OCI-LY3 (cell line): ENCODE results near the gene GRIK4.

Experiments
- H2AFZ ChIP-seq: fragments of 200-600, 300-600 bp; shearing (Covaris generic); 2 replicates; pipeline ENCODE4 v1.6.0; 2014; ENCODE audit warnings: antibody characterized with exemption, low read depth, low read length
- H3K27ac ChIP-seq: fragments of 200-600, 300-600 bp; sonication (generic); 2 replicates; pipeline ENCODE4 v1.5.1; 2014; ENCODE audit warnings: mild to moderate bottlenecking, low read length, moderate library complexity, mixed read lengths
- H3K27me3 ChIP-seq: fragments of 200-600, 300-600 bp; sonication (generic); 2 replicates; pipeline ENCODE4 v1.6.1; 2014; ENCODE audit warnings: low read depth, low read length, mixed read lengths
- H3K36me3 ChIP-seq: fragments of 200-600, 300-600 bp; sonication (generic); replicated peaks from 2 replicates; pipeline ENCODE3; 2014; ENCODE audit warnings: low read depth, low read length, mixed read lengths
- H3K4me1 ChIP-seq: fragments of 300-600, 200-600 bp; sonication (generic); 2 replicates; pipeline ENCODE4 v1.6.1; 2014; ENCODE audit warnings: low read length, mixed read lengths
- H3K4me2 ChIP-seq: fragments of 200-600, 300-600 bp; sonication (generic); 2 replicates; pipeline ENCODE4 v1.6.1; 2014; ENCODE audit warnings: low read length, mixed read lengths
- H3K4me3 ChIP-seq: fragments of 300-600, 200-600 bp; sonication (generic); 2 replicates; pipeline ENCODE4 v1.5.1; 2014; ENCODE audit warnings: antibody characterized with exemption, mild to moderate bottlenecking, low read length, moderate library complexity
- H3K79me2 ChIP-seq: fragments of 300-600, 200-600 bp; shearing (Covaris generic); 2 replicates; pipeline ENCODE4 v1.6.1; 2014; ENCODE audit warnings: mild to moderate bottlenecking, low read length, mixed read lengths
- H3K9ac ChIP-seq: fragments of 300-600, 200-600 bp; shearing (Covaris generic); 2 replicates; pipeline ENCODE4 v1.6.0; 2014; ENCODE audit warnings: mild to moderate bottlenecking, low read length, moderate library complexity
- H3K9me3 ChIP-seq: fragments of 200-600, 300-600 bp; shearing (Covaris generic); 2 replicates; pipeline ENCODE4 v1.6.1; 2014; ENCODE audit warnings: low read length, mixed read lengths; ENCODE audit not compliant: insufficient read depth
- H4K20me1 ChIP-seq: fragments of 200-600, 300-600 bp; sonication (generic); 2 replicates; pipeline ENCODE4 v1.6.1; 2016; ENCODE audit warnings: low read length, mixed read lengths; ENCODE audit not compliant: insufficient read depth
- EZH2phosphoT487 ChIP-seq: fragments of 200-600 bp; shearing (Covaris generic); IDR thresholded peaks from 2 replicates; pipeline ENCODE4 v1.6.1; 2018; ENCODE audit warnings: antibody characterized with exemption, mixed run types, low read depth
- TF ChIP-seq, protein P1 (sequence below): fragments of 200-600, 300-600 bp; sonication (generic); IDR thresholded peaks from 2 replicates; pipeline ENCODE4 v1.5.1; 2014; ENCODE audit warnings: antibody characterized with exemption, low read length, low read depth

Gene GRIK4

GRCh38 chr11:120511116-120511819 is at the start of gene GRIK4:
GRIK4 (plus strand) TSS chr11:120511748; CDS start chr11:120660319, 148,571 bp downstream.
- H3K9ac ChIP-seq = no peak within 1 kb of the TSS
- H3K27me3 ChIP-seq = peaks cover 43% of the 10 kb centered on the region
- peak within 1 kb of the TSS; percentile 54 for H3K4me2 ChIP-seq
- 0 out of 2 replicates have a peak, but pooled peaks cover 2% of the 10 kb centered on the region for H3K4me1 ChIP-seq
- TF ChIP-seq, protein P1, sequence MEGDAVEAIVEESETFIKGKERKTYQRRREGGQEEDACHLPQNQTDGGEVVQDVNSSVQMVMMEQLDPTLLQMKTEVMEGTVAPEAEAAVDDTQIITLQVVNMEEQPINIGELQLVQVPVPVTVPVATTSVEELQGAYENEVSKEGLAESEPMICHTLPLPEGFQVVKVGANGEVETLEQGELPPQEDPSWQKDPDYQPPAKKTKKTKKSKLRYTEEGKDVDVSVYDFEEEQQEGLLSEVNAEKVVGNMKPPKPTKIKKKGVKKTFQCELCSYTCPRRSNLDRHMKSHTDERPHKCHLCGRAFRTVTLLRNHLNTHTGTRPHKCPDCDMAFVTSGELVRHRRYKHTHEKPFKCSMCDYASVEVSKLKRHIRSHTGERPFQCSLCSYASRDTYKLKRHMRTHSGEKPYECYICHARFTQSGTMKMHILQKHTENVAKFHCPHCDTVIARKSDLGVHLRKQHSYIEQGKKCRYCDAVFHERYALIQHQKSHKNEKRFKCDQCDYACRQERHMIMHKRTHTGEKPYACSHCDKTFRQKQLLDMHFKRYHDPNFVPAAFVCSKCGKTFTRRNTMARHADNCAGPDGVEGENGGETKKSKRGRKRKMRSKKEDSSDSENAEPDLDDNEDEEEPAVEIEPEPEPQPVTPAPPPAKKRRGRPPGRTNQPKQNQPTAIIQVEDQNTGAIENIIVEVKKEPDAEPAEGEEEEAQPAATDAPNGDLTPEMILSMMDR = peak; percentile 88
- no peak for TF ChIP-seq EZH2phosphoT487
- no peaks in the 10 kb centered on the region for H4K20me1 ChIP-seq
- H3K36me3 ChIP-seq = no peaks in the 10 kb centered on the region
- H3K4me3 ChIP-seq = peak within 1 kb of the TSS; percentile 74
- H2AFZ ChIP-seq = no peak within 1 kb of the TSS
- H3K27ac ChIP-seq = no peak within 1 kb of the TSS
- H3K9me3 ChIP-seq = no peaks in the 10 kb centered on the region
- no peaks in the 10 kb centered on the region for H3K79me2 ChIP-seq

DNA sequence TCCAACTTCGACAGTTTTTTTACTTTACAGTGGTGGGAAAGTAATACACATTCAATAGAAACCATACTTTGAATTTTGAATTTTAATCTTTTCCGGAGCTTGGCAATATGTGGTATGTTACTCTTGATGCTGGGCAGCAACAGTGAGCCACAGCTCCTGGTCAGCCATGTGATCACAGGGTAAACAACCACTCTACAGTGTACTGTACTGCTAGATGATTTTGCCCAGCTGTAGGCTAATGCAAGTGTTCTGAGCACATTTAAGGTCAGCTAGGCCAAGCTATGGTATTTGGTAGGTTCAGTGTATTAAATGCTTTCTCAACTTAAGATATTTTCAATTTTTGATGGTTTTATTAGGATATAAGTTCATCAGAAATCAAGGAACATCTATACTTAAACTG is 48.7 kb upstream of the GRIK4 start:
- TF ChIP-seq, protein P1 = no peak
- TF ChIP-seq EZH2phosphoT487 = no peak
- no peaks in the 10 kb centered on the region for H3K79me2 ChIP-seq
- no peaks in the 10 kb centered on the region for H3K27me3 ChIP-seq
- no peaks in the 10 kb centered on the region for H3K9me3 ChIP-seq
- H3K27ac ChIP-seq = no peak overlapping the region
- H3K4me2 ChIP-seq = no peak overlapping the region
- no peak overlapping the region for H2AFZ ChIP-seq
- no peaks in the 10 kb centered on the region for H3K4me1 ChIP-seq
- H4K20me1 ChIP-seq = no peaks in the 10 kb centered on the region
- peaks cover 14% of the 10 kb centered on the region for H3K36me3 ChIP-seq
- H3K4me3 ChIP-seq = no peak overlapping the region
- no peak overlapping the region for H3K9ac ChIP-seq

DNA sequence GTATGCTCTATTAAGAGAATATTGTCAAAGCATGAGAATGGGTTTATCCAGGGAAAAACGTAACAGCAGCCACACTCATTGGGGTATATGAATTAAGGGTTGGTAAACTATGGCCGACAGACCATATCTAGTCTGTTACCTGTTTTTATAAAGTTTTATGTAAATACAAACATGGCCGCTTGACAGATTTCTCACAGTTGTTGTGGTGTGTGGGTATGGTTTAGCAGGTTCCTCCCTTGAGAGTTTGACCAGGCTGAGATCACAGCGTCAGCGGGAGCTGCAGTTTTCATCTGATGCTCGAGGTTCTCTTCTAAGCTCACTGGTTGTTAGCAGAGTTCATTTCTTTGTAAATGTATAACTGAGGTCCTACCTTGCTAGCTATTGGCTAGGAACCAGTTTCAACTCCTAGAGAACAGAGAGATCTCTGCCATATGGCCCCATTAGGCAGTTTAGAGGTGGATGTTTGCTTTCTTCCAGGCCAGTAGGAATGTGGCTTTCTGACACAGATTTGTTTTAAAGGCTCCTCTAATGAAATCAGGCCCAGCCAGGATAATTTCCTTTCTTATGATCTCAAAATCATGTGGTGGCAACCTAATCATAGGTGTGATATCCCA is 45.5 kb upstream of the GRIK4 start:
- Histone ChIP-seq H2AFZ (no peak overlapping the region), H3K9me3 (no peaks in the 10 kb centered on the region), H3K79me2 (no peaks in the 10 kb centered on the region), H3K36me3 (peaks cover 12% of the 10 kb centered on the region), H3K27ac (no peak overlapping the region), H3K4me2 (no peak overlapping the region), H3K27me3 (no peaks in the 10 kb centered on the region), H3K4me1 (no peaks in the 10 kb centered on the region), H3K9ac (no peak overlapping the region), H3K4me3 (no peak overlapping the region), H4K20me1 (no peaks in the 10 kb centered on the region)
- no peak for TF ChIP-seq EZH2phosphoT487
- TF ChIP-seq, protein P1 = no peak

GRCh38 chr11:120467627-120468026 is 43.9 kb upstream of the GRIK4 start:
- H3K36me3 ChIP-seq = peaks cover 4% of the 10 kb centered on the region
- no peaks in the 10 kb centered on the region for H3K79me2 ChIP-seq
- no peak overlapping the region for H3K4me3 ChIP-seq
- no peaks in the 10 kb centered on the region for H3K4me1 ChIP-seq
- H2AFZ ChIP-seq = no peak overlapping the region
- no peak overlapping the region for H3K9ac ChIP-seq
- no peak overlapping the region for H3K4me2 ChIP-seq
- no peaks in the 10 kb centered on the region for H3K9me3 ChIP-seq
- TF ChIP-seq, protein P1 = no peak
- no peak for TF ChIP-seq EZH2phosphoT487
- no peaks in the 10 kb centered on the region for H4K20me1 ChIP-seq
- no peak overlapping the region for H3K27ac ChIP-seq
- H3K27me3 ChIP-seq = no peaks in the 10 kb centered on the region
